HEK293 (cell line): ENCODE measurements around the gene TP73.

ENCODE experiments used
- BCL11B ChIP-seq: fragments of 450-650 bp; formaldehyde crosslinking; IDR thresholded peaks from 2 replicates; pipeline ENCODE4 v1.5.1; 2016; ENCODE audit warnings: low read depth, missing biosample characterization, missing genetic modification characterization
- GLI2 ChIP-seq: fragments of 450-650 bp; formaldehyde crosslinking; IDR thresholded peaks from 2 replicates; pipeline ENCODE4; 2017; ENCODE audit warnings: missing biosample characterization, missing genetic modification characterization, low read depth, borderline replicate concordance
- GLIS2 ChIP-seq: fragments of 450-650 bp; formaldehyde crosslinking; IDR thresholded peaks from 2 replicates; pipeline ENCODE4 v1.5.1; 2016; ENCODE audit warnings: missing biosample characterization, missing genetic modification characterization
- MEIS1 ChIP-seq: sonication (generic); formaldehyde crosslinking; IDR thresholded peaks from 2 replicates; pipeline ENCODE4 v1.8.1; 2022; ENCODE audit warnings: missing genetic modification reagents, mild to moderate bottlenecking, borderline replicate concordance
- SCRT1 ChIP-seq: fragments of 450-650 bp; formaldehyde crosslinking; IDR thresholded peaks from 2 replicates; pipeline ENCODE4 v1.5.1; 2016; ENCODE audit warnings: missing biosample characterization, missing genetic modification characterization, borderline replicate concordance
- ZBTB7A ChIP-seq: fragments of 450-650 bp; formaldehyde crosslinking; IDR thresholded peaks from 2 replicates; pipeline ENCODE4 v1.5.1; 2016; ENCODE audit warnings: low read depth, missing biosample characterization, missing genetic modification characterization
- ZEB2 ChIP-seq: fragments of 450-650 bp; formaldehyde crosslinking; IDR thresholded peaks from 2 replicates; pipeline ENCODE4 v1.5.1; 2016; ENCODE audit warnings: missing biosample characterization, missing genetic modification characterization
- ZFP3 ChIP-seq: fragments of 450-650 bp; formaldehyde crosslinking; IDR thresholded peaks from 2 replicates; pipeline ENCODE4 v1.5.1; 2016; ENCODE audit warnings: low read depth, missing biosample characterization, missing genetic modification characterization
- ZNF138 ChIP-seq: fragments of 450-650 bp; formaldehyde crosslinking; IDR thresholded peaks from 2 replicates; pipeline ENCODE4 v1.5.1; 2016; ENCODE audit warnings: missing biosample characterization, missing genetic modification characterization, borderline replicate concordance
- ZNF311 ChIP-seq: fragments of 450-650 bp; formaldehyde crosslinking; IDR thresholded peaks from 2 replicates; pipeline ENCODE4 v1.5.1; 2017; ENCODE audit warnings: missing biosample characterization, missing genetic modification characterization, borderline replicate concordance
- ZNF335 ChIP-seq: fragments of 450-650 bp; formaldehyde crosslinking; conservative IDR thresholded peaks from 2 replicates; pipeline ENCODE4 v1.5.1; 2016; ENCODE audit warnings: missing biosample characterization, missing genetic modification characterization
- ZNF416 ChIP-seq: fragments of 450-650 bp; formaldehyde crosslinking; IDR thresholded peaks from 2 replicates; pipeline ENCODE4 v1.5.1; 2016; ENCODE audit warnings: missing biosample characterization, missing genetic modification characterization
- ZNF426 ChIP-seq: fragments of 450-650 bp; formaldehyde crosslinking; IDR thresholded peaks from 2 replicates; pipeline ENCODE4 v1.5.1; 2017; ENCODE audit warnings: missing biosample characterization, missing genetic modification characterization, mild to moderate bottlenecking, inconsistent platforms, moderate library complexity
- ZNF510 ChIP-seq: fragments of 450-650 bp; formaldehyde crosslinking; IDR thresholded peaks from 2 replicates; pipeline ENCODE4 v1.5.1; 2018; ENCODE audit warnings: mild to moderate bottlenecking, missing genetic modification characterization, missing biosample characterization; ENCODE audit not compliant: insufficient replicate concordance
- ZNF548 ChIP-seq: fragments of 450-650 bp; formaldehyde crosslinking; IDR thresholded peaks from 2 replicates; pipeline ENCODE4 v1.5.1; 2016; ENCODE audit warnings: missing biosample characterization, missing genetic modification characterization
- ZNF560 ChIP-seq: fragments of 450-650 bp; formaldehyde crosslinking; IDR thresholded peaks from 2 replicates; pipeline ENCODE4 v1.5.1; 2017; ENCODE audit warnings: missing biosample characterization, missing genetic modification characterization, borderline replicate concordance
- ZNF660 ChIP-seq: fragments of 450-650 bp; IDR thresholded peaks from 2 replicates; pipeline ENCODE4 v1.5.1; 2018; ENCODE audit warnings: missing biosample characterization, mild to moderate bottlenecking, missing genetic modification characterization
- ZSCAN30 ChIP-seq: fragments of 450-650 bp; IDR thresholded peaks from 2 replicates; pipeline ENCODE4 v1.5.1; 2018; ENCODE audit warnings: missing biosample characterization, mild to moderate bottlenecking, missing genetic modification characterization, moderate library complexity
- TF ChIP-seq, protein P1 (sequence below): fragments of 450-650 bp; formaldehyde crosslinking; IDR thresholded peaks from 2 replicates; pipeline ENCODE4 v1.5.1; 2016; ENCODE audit warnings: missing biosample characterization, missing genetic modification characterization
- TF ChIP-seq, protein P2 (sequence below): fragments of 450-650 bp; formaldehyde crosslinking; IDR thresholded peaks from 2 replicates; pipeline ENCODE4 v1.5.1; 2016; ENCODE audit warnings: missing biosample characterization, missing genetic modification characterization
- TF ChIP-seq, protein P3 (sequence below): fragments of 450-650 bp; formaldehyde crosslinking; IDR thresholded peaks from 2 replicates; pipeline ENCODE4 v1.5.1; 2016; ENCODE audit warnings: missing biosample characterization, missing genetic modification characterization
- TF ChIP-seq, protein P4 (sequence below): fragments of 450-650 bp; formaldehyde crosslinking; IDR thresholded peaks from 2 replicates; pipeline ENCODE4 v1.5.1; 2016; ENCODE audit warnings: missing biosample characterization, missing genetic modification characterization

The TP73 gene

DNA sequence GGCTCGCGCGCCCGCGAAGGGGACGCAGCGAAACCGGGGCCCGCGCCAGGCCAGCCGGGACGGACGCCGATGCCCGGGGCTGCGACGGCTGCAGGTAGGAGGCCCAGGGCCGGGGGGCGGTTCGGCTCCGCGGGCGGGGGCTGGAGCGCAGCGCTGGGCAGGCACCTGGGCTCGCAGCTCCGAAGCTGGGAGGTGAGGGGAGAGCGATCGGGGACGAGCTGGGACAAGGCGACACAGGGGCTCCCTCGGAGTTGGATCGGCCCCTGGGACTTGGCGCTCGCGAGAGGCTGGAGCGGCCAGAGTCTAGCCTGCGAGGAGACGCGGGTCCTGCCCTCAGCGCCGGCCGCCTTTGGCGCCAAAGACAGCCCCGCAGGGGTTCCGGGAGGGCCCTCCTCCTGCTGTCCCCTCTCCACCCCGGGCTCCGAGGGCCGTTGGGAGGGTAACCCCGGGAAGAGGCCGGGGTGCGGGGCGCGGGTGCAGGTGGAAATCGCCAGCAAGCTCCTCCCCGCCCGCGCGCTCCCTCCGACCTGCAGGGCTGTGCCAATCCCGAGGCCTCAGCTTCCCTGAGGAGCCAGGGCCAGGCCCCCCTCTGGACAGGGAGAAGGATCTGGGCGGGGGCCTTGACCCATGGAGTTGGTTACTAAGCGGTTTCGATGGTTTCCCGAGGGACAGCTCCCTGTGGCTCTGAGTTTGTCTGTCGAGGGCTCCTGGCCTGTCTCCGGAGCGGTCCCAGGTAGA lies 401 bp downstream of the TP73 start (continued):
- TF ChIP-seq, protein P1, sequence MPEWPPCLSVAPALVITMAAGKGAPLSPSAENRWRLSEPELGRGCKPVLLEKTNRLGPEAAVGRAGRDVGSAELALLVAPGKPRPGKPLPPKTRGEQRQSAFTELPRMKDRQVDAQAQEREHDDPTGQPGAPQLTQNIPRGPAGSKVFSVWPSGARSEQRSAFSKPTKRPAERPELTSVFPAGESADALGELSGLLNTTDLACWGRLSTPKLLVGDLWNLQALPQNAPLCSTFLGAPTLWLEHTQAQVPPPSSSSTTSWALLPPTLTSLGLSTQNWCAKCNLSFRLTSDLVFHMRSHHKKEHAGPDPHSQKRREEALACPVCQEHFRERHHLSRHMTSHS (tag by site-specific recombination) = no peak
- peak; percentile 57; the same call in 1 of the 2 replicates for TF ChIP-seq MEIS1 (CRISPR knock-in tag)
- TF ChIP-seq ZNF510 (tag by site-specific recombination) = no peak
- no peak for TF ChIP-seq GLI2 (tag by site-specific recombination)
- TF ChIP-seq ZNF426 (tag by site-specific recombination) = no peak
- TF ChIP-seq ZEB2 = peak; percentile 33; the same call in 1 of the 2 replicates
- no peak for TF ChIP-seq SCRT1 (tag by site-specific recombination)
- no peak for TF ChIP-seq ZNF660 (tag by site-specific recombination)
- TF ChIP-seq, protein P2, sequence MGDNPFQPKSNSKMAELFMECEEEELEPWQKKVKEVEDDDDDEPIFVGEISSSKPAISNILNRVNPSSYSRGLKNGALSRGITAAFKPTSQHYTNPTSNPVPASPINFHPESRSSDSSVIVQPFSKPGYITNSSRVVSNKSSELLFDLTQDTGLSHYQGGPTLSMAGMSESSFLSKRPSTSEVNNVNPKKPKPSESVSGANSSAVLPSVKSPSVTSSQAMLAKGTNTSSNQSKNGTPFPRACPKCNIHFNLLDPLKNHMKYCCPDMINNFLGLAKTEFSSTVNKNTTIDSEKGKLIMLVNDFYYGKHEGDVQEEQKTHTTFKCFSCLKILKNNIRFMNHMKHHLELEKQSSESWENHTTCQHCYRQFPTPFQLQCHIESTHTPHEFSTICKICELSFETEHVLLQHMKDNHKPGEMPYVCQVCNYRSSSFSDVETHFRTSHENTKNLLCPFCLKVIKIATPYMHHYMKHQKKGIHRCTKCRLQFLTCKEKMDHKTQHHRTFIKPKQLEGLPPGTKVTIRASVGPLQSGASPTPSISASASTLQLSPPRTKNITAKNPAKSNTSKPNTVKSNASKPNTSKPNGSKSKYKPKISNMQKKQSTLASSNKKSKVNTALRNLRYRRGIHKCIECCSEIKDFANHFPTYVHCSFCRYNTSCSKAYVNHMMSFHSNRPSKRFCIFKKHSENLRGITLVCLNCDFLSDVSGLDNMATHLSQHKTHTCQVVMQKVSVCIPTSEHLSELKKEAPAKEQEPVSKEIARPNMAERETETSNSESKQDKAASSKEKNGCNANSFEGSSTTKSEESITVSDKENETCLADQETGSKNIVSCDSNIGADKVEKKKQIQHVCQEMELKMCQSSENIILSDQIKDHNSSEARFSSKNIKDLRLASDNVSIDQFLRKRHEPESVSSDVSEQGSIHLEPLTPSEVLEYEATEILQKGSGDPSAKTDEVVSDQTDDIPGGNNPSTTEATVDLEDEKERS (tag by site-specific recombination) = no peak
- peak; percentile 95 for TF ChIP-seq GLIS2 (tag by site-specific recombination)
- no peak for TF ChIP-seq ZNF416 (tag by site-specific recombination)
- TF ChIP-seq, protein P3, sequence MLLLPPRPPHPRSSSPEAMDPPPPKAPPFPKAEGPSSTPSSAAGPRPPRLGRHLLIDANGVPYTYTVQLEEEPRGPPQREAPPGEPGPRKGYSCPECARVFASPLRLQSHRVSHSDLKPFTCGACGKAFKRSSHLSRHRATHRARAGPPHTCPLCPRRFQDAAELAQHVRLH (tag by site-specific recombination) = no peak
- TF ChIP-seq ZNF138 (tag by site-specific recombination) = no peak
- no peak for TF ChIP-seq ZNF548 (tag by site-specific recombination)
- TF ChIP-seq ZFP3 (tag by site-specific recombination) = no peak
- no peak for TF ChIP-seq ZNF311 (tag by site-specific recombination)
- peak; percentile 49; the same call in 1 of the 2 replicates for TF ChIP-seq ZBTB7A (tag by site-specific recombination)
- peak; percentile 93 for TF ChIP-seq ZNF335 (tag by site-specific recombination)
- TF ChIP-seq, protein P4, sequence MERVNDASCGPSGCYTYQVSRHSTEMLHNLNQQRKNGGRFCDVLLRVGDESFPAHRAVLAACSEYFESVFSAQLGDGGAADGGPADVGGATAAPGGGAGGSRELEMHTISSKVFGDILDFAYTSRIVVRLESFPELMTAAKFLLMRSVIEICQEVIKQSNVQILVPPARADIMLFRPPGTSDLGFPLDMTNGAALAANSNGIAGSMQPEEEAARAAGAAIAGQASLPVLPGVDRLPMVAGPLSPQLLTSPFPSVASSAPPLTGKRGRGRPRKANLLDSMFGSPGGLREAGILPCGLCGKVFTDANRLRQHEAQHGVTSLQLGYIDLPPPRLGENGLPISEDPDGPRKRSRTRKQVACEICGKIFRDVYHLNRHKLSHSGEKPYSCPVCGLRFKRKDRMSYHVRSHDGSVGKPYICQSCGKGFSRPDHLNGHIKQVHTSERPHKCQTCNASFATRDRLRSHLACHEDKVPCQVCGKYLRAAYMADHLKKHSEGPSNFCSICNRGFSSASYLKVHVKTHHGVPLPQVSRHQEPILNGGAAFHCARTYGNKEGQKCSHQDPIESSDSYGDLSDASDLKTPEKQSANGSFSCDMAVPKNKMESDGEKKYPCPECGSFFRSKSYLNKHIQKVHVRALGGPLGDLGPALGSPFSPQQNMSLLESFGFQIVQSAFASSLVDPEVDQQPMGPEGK (tag by site-specific recombination) = peak; percentile 47; the same call in 1 of the 2 replicates
- no peak for TF ChIP-seq ZNF560
- 0 out of 2 replicates have a peak, but pooled peaks have one; percentile 6 for TF ChIP-seq ZSCAN30
- 0 out of 2 replicates have a peak, but pooled peaks have one; percentile 45 for TF ChIP-seq BCL11B
- TF ChIP-seq, all 188 proteins: peak for 27
